WTC11 (cell line): Measurements from ENCODE around the gene SLC2A1. TPM values are rescaled to one million over a fixed set of nuclear protein-coding genes. Genes with fewer than 3 reads are reported as not detected.

Source experiments
- ATF1 ChIP-seq: sonication (generic); formaldehyde crosslinking; IDR thresholded peaks from 2 replicates; pipeline ENCODE4 v1.8.1; 2023; ENCODE audit warnings: mild to moderate bottlenecking, moderate library complexity, missing genetic modification reagents
- CREB1 ChIP-seq: sonication (generic); formaldehyde crosslinking; IDR thresholded peaks from 2 replicates; pipeline ENCODE4 v1.8.0; 2023; ENCODE audit warnings: mild to moderate bottlenecking, missing genetic modification reagents
- E2F4 ChIP-seq: sonication (generic); formaldehyde crosslinking; IDR thresholded peaks from 2 replicates; pipeline ENCODE4 v1.8.1; 2022; ENCODE audit warnings: low read depth, mild to moderate bottlenecking, moderate library complexity, missing genetic modification reagents, borderline replicate concordance
- E2F5 ChIP-seq: sonication (generic); formaldehyde crosslinking; IDR thresholded peaks from 2 replicates; pipeline ENCODE4 v1.8.1; 2022; ENCODE audit warnings: mild to moderate bottlenecking, moderate library complexity, missing genetic modification reagents
- FOXK1 ChIP-seq: sonication (generic); formaldehyde crosslinking; IDR thresholded peaks from 2 replicates; pipeline ENCODE4 v1.8.0; 2022; ENCODE audit warnings: mild to moderate bottlenecking, moderate library complexity, missing genetic modification reagents
- GTF2I ChIP-seq: fragments of 250-450 bp; sonication (Bioruptor Pico); conservative IDR thresholded peaks from 2 replicates; pipeline ENCODE4 v1.4.0; 2021; ENCODE audit warnings: mild to moderate bottlenecking
- MAX ChIP-seq: sonication (generic); formaldehyde crosslinking; IDR thresholded peaks from 2 replicates; pipeline ENCODE4 v1.8.0; 2022; ENCODE audit warnings: mild to moderate bottlenecking, missing genetic modification reagents
- MLX ChIP-seq: sonication (generic); formaldehyde crosslinking; IDR thresholded peaks from 2 replicates; pipeline ENCODE4 v1.8.1; 2023; ENCODE audit warnings: mild to moderate bottlenecking, missing genetic modification reagents, moderate library complexity
- MXD4 ChIP-seq: fragments of 250-450 bp; sonication (Bioruptor Pico); IDR thresholded peaks from 2 replicates; pipeline ENCODE4 v1.8.0; 2021; ENCODE audit warnings: mild to moderate bottlenecking, moderate library complexity, borderline replicate concordance
- MYBL2 ChIP-seq: sonication (generic); formaldehyde crosslinking; IDR thresholded peaks from 2 replicates; pipeline ENCODE4 v1.8.1; 2023; ENCODE audit warnings: mild to moderate bottlenecking, moderate library complexity, missing genetic modification reagents
- NFE2L1 ChIP-seq: sonication (generic); formaldehyde crosslinking; IDR thresholded peaks from 2 replicates; pipeline ENCODE4 v1.8.1; 2023; ENCODE audit warnings: missing genetic modification reagents
- NR1H2 ChIP-seq: sonication (generic); formaldehyde crosslinking; IDR thresholded peaks from 2 replicates; pipeline ENCODE4 v1.9.0; 2021; ENCODE audit warnings: mild to moderate bottlenecking, moderate library complexity, missing genetic modification reagents
- OVOL2 ChIP-seq: fragments of 250-450 bp; sonication (Bioruptor Pico); IDR thresholded peaks from 2 replicates; pipeline ENCODE4 v1.9.0; 2021; ENCODE audit warnings: mild to moderate bottlenecking, borderline replicate concordance
- PRRX2 ChIP-seq: fragments of 250-450 bp; sonication (Bioruptor Pico); IDR thresholded peaks from 2 replicates; pipeline ENCODE4 v1.8.0; 2021; ENCODE audit warnings: mild to moderate bottlenecking
- RORB ChIP-seq: fragments of 250-450 bp; sonication (Bioruptor Pico); IDR thresholded peaks from 2 replicates; pipeline ENCODE4 v1.9.0; 2021; ENCODE audit warnings: mild to moderate bottlenecking
- SP1 ChIP-seq: sonication (generic); formaldehyde crosslinking; conservative IDR thresholded peaks from 2 replicates; pipeline ENCODE4 v1.8.1; 2022; ENCODE audit warnings: missing genetic modification reagents
- TP53 ChIP-seq: sonication (generic); formaldehyde crosslinking; IDR thresholded peaks from 2 replicates; pipeline ENCODE4 v1.8.1; 2023; ENCODE audit warnings: mild to moderate bottlenecking, missing genetic modification reagents
- ZNF121 ChIP-seq: sonication (generic); formaldehyde crosslinking; IDR thresholded peaks from 2 replicates; pipeline ENCODE4 v1.8.0; 2023; ENCODE audit warnings: missing genetic modification reagents
- ZNF423 ChIP-seq: fragments of 250-450 bp; sonication (Bioruptor Pico); IDR thresholded peaks from 2 replicates; pipeline ENCODE4 v2.1.2; 2022; ENCODE audit warnings: mild to moderate bottlenecking, moderate library complexity
- ZSCAN18 ChIP-seq: fragments of 250-450 bp; sonication (Bioruptor Pico); IDR thresholded peaks from 2 replicates; pipeline ENCODE4 v2.1.2; 2022; ENCODE audit warnings: mild to moderate bottlenecking, moderate library complexity
- total RNA-seq: library from RNA; stranded (reverse); gene quantifications from 3 replicates; pipeline ENCODE4 v1.2.3, GENCODE V29; 2021
- TF ChIP-seq, protein P1 (sequence below): sonication (generic); formaldehyde crosslinking; IDR thresholded peaks from 2 replicates; pipeline ENCODE4 v1.8.1; 2022; ENCODE audit warnings: missing genetic modification reagents, borderline replicate concordance
- TF ChIP-seq, protein P2 (sequence below): sonication (generic); formaldehyde crosslinking; conservative IDR thresholded peaks from 2 replicates; pipeline ENCODE4 v1.8.1; 2023; ENCODE audit warnings: mild to moderate bottlenecking, low read depth, missing genetic modification reagents, moderate library complexity
- TF ChIP-seq, protein P3 (sequence below): sonication (generic); formaldehyde crosslinking; IDR thresholded peaks from 2 replicates; pipeline ENCODE4 v1.8.0; 2022; ENCODE audit warnings: missing genetic modification reagents
- TF ChIP-seq, protein P4 (sequence below): sonication (generic); formaldehyde crosslinking; IDR thresholded peaks from 2 replicates; pipeline ENCODE4 v1.8.0; 2022; ENCODE audit warnings: mild to moderate bottlenecking, missing genetic modification reagents

The SLC2A1 gene
- total RNA-seq, 1 experiment from 2014 or later, result 215 TPM

DNA sequence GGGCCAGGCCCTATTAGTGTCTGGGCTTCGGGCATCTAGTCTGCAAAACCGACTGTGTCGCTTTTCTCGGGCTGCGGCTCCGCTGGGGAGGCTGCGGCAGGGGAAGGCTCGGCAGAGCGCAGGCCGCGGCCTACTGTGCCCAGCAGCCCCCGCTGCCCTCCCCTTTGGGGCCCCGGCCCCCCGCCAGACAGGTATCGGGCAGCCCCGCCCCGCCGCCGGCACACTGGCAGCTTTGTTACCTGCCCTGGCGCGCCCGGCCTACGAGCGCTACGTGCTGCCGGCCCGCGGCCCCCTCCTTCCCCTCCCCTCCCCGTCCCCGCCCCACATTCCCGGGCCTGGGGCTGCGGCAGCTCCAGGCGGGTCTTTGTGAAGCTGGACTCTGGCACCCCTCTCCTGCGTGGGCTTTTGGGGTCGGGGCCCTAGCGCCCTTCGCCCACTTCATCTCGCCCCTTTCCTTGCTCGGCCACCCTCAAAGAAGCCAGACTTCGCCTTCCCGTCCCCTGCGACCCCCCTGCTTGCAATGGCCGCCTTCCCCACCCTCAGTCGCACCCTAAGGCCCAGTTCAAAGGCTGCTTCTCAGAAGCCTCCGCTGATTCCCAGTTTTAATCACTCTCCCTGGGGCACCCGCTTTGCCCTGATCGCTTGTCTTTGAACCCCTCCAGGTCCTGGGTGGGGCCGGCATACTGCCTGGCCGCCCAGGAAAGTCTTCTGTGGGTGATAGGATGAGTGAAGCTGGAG, 48.9 kb upstream of the SLC2A1 start (continued):
- TF ChIP-seq, protein P1, sequence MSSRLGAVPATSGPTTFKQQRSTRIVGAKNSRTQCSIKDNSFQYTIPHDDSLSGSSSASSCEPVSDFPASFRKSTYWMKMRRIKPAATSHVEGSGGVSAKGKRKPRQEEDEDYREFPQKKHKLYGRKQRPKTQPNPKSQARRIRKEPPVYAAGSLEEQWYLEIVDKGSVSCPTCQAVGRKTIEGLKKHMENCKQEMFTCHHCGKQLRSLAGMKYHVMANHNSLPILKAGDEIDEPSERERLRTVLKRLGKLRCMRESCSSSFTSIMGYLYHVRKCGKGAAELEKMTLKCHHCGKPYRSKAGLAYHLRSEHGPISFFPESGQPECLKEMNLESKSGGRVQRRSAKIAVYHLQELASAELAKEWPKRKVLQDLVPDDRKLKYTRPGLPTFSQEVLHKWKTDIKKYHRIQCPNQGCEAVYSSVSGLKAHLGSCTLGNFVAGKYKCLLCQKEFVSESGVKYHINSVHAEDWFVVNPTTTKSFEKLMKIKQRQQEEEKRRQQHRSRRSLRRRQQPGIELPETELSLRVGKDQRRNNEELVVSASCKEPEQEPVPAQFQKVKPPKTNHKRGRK, result no peak
- TF ChIP-seq MAX (CRISPR knock-in tag) (0 out of 2 replicates have a peak, but pooled peaks have one; percentile 49), MLX (no peak), PRRX2 (CRISPR knock-in tag) (no peak), TP53 (CRISPR knock-in tag) (no peak), ZSCAN18 (CRISPR knock-in tag) (no peak), MXD4 (CRISPR knock-in tag) (no peak), E2F5 (CRISPR knock-in tag) (0 out of 2 replicates have a peak, but pooled peaks have one; percentile 28), GTF2I (CRISPR knock-in tag) (no peak), FOXK1 (CRISPR knock-in tag) (peak; percentile 30; the same call in 1 of the 2 replicates), OVOL2 (CRISPR knock-in tag) (no peak), ATF1 (no peak), NR1H2 (CRISPR knock-in tag) (no peak), NFE2L1 (CRISPR knock-in tag) (no peak), E2F4 (CRISPR knock-in tag) (no peak), CREB1 (CRISPR knock-in tag) (no peak), SP1 (peak; percentile 34; the same call in 1 of the 2 replicates), ZNF423 (CRISPR knock-in tag) (peak; percentile 30; the same call in 1 of the 2 replicates), RORB (CRISPR knock-in tag) (no peak), ZNF121 (CRISPR knock-in tag) (no peak), MYBL2 (CRISPR knock-in tag) (no peak)
- TF ChIP-seq, protein P2, sequence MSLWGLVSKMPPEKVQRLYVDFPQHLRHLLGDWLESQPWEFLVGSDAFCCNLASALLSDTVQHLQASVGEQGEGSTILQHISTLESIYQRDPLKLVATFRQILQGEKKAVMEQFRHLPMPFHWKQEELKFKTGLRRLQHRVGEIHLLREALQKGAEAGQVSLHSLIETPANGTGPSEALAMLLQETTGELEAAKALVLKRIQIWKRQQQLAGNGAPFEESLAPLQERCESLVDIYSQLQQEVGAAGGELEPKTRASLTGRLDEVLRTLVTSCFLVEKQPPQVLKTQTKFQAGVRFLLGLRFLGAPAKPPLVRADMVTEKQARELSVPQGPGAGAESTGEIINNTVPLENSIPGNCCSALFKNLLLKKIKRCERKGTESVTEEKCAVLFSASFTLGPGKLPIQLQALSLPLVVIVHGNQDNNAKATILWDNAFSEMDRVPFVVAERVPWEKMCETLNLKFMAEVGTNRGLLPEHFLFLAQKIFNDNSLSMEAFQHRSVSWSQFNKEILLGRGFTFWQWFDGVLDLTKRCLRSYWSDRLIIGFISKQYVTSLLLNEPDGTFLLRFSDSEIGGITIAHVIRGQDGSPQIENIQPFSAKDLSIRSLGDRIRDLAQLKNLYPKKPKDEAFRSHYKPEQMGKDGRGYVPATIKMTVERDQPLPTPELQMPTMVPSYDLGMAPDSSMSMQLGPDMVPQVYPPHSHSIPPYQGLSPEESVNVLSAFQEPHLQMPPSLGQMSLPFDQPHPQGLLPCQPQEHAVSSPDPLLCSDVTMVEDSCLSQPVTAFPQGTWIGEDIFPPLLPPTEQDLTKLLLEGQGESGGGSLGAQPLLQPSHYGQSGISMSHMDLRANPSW, result no peak
- TF ChIP-seq, protein P3, sequence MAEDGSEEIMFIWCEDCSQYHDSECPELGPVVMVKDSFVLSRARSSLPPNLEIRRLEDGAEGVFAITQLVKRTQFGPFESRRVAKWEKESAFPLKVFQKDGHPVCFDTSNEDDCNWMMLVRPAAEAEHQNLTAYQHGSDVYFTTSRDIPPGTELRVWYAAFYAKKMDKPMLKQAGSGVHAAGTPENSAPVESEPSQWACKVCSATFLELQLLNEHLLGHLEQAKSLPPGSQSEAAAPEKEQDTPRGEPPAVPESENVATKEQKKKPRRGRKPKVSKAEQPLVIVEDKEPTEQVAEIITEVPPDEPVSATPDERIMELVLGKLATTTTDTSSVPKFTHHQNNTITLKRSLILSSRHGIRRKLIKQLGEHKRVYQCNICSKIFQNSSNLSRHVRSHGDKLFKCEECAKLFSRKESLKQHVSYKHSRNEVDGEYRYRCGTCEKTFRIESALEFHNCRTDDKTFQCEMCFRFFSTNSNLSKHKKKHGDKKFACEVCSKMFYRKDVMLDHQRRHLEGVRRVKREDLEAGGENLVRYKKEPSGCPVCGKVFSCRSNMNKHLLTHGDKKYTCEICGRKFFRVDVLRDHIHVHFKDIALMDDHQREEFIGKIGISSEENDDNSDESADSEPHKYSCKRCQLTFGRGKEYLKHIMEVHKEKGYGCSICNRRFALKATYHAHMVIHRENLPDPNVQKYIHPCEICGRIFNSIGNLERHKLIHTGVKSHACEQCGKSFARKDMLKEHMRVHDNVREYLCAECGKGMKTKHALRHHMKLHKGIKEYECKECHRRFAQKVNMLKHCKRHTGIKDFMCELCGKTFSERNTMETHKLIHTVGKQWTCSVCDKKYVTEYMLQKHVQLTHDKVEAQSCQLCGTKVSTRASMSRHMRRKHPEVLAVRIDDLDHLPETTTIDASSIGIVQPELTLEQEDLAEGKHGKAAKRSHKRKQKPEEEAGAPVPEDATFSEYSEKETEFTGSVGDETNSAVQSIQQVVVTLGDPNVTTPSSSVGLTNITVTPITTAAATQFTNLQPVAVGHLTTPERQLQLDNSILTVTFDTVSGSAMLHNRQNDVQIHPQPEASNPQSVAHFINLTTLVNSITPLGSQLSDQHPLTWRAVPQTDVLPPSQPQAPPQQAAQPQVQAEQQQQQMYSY (CRISPR knock-in tag), result no peak
- TF ChIP-seq, protein P4, sequence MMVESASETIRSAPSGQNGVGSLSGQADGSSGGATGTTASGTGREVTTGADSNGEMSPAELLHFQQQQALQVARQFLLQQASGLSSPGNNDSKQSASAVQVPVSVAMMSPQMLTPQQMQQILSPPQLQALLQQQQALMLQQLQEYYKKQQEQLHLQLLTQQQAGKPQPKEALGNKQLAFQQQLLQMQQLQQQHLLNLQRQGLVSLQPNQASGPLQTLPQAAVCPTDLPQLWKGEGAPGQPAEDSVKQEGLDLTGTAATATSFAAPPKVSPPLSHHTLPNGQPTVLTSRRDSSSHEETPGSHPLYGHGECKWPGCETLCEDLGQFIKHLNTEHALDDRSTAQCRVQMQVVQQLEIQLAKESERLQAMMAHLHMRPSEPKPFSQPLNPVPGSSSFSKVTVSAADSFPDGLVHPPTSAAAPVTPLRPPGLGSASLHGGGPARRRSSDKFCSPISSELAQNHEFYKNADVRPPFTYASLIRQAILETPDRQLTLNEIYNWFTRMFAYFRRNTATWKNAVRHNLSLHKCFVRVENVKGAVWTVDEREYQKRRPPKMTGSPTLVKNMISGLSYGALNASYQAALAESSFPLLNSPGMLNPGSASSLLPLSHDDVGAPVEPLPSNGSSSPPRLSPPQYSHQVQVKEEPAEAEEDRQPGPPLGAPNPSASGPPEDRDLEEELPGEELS, result no peak
